Neuronal stem cell (in vitro differentiated cells): ENCODE results near the gene ATAD3C.

Experiments used
- DNase-seq: peaks from one replicate; pipeline ENCODE4 v3.0.0-alpha.2; 2013; ENCODE audit warnings: low spot score
- H2AFZ ChIP-seq: one replicate; pipeline ENCODE4 v1.6.1; 2013; ENCODE audit warnings: mild to moderate bottlenecking, low read length, inconsistent platforms
- H2AK5ac ChIP-seq: 2 replicates; pipeline ENCODE4 v1.6.1; 2013; ENCODE audit warnings: low read depth, mild to moderate bottlenecking, inconsistent platforms, low read length, moderate library complexity, mixed read lengths
- H2BK120ac ChIP-seq: 2 replicates; pipeline ENCODE4 v1.6.1; 2013; ENCODE audit warnings: low read depth, mild to moderate bottlenecking, inconsistent platforms, low read length, moderate library complexity, mixed read lengths
- H2BK12ac ChIP-seq: one replicate; pipeline ENCODE4 v1.6.1; 2013; ENCODE audit warnings: low read length, inconsistent platforms
- H2BK15ac ChIP-seq: 2 replicates; pipeline ENCODE4 v1.6.1; 2013; ENCODE audit warnings: mild to moderate bottlenecking, low read length, inconsistent platforms, mixed read lengths
- H2BK5ac ChIP-seq: one replicate; pipeline ENCODE4 v1.6.1; 2013; ENCODE audit warnings: inconsistent platforms, mild to moderate bottlenecking, low read length, moderate library complexity
- H3K14ac ChIP-seq: one replicate; pipeline ENCODE4 v1.6.1; 2013; ENCODE audit warnings: low read length, inconsistent platforms
- H3K18ac ChIP-seq: 2 replicates; pipeline ENCODE4 v1.6.1; 2013; ENCODE audit warnings: low read length, inconsistent platforms
- H3K23ac ChIP-seq: 2 replicates; pipeline ENCODE4 v1.6.1; 2013; ENCODE audit warnings: low read depth, mild to moderate bottlenecking, mixed read lengths, low read length, inconsistent platforms; ENCODE audit not compliant: poor library complexity
- H3K27ac ChIP-seq: replicated peaks from 3 replicates; pipeline ENCODE4 v1.5.1; 2013; ENCODE audit warnings: low read length, inconsistent platforms
- H3K27me3 ChIP-seq, 3 experiments: 2 replicates each; pipeline ENCODE4 v1.6.1; 2013; ENCODE audit warnings: low read length in 3 of 3, mild to moderate bottlenecking in 2 of 3, inconsistent platforms in 1 of 3, low read depth in 1 of 3, mixed read lengths in 1 of 3, moderate library complexity in 1 of 3; ENCODE audit not compliant: control insufficient read depth in 3 of 3, insufficient read depth in 3 of 3
- H3K36me3 ChIP-seq, 2 donors: replicated peaks in 1 of 2; 2 replicates each; pipeline ENCODE4 v1.6.1; 2013; ENCODE audit warnings: low read length in 2 of 2; ENCODE audit not compliant: control insufficient read depth in 2 of 2, insufficient read depth in 2 of 2
- H3K4ac ChIP-seq: 2 replicates; pipeline ENCODE4 v1.6.1; 2013; ENCODE audit warnings: inconsistent platforms, mild to moderate bottlenecking, low read length, moderate library complexity
- H3K4me1 ChIP-seq, 2 donors: 1 replicate in 1 of 2; 2 replicates in 1 of 2; pipeline ENCODE4 v1.6.1; 2013; ENCODE audit warnings: low read length in 2 of 2, low read depth in 1 of 2; ENCODE audit not compliant: control insufficient read depth in 2 of 2, insufficient read depth in 1 of 2
- H3K4me2 ChIP-seq: one replicate; pipeline ENCODE4 v1.6.1; 2013; ENCODE audit warnings: mild to moderate bottlenecking, low read length, inconsistent platforms; ENCODE audit not compliant: insufficient read depth, poor library complexity, severe bottlenecking
- H3K4me3 ChIP-seq, 2 donors: 2 replicates each; pipeline ENCODE4 v1.5.1; 2013; ENCODE audit warnings: low read length in 2 of 2, mild to moderate bottlenecking in 2 of 2, inconsistent platforms in 1 of 2, moderate library complexity in 1 of 2
- H3K79me1 ChIP-seq: one replicate; pipeline ENCODE4 v1.6.1; 2013; ENCODE audit warnings: low read depth, mild to moderate bottlenecking, inconsistent platforms, low read length, moderate library complexity
- H3K9ac ChIP-seq: one replicate; pipeline ENCODE4 v1.6.1; 2013; ENCODE audit warnings: mild to moderate bottlenecking, low read depth, low read length, inconsistent platforms; ENCODE audit not compliant: poor library complexity
- H3K9me3 ChIP-seq, 2 donors: replicated peaks in 1 of 2; 2 replicates each; pipeline versions ENCODE3 to v1.6.1; 2013; ENCODE audit warnings: low read length in 2 of 2, mild to moderate bottlenecking in 2 of 2, inconsistent platforms in 1 of 2, low read depth in 1 of 2, mixed read lengths in 1 of 2, moderate library complexity in 1 of 2; ENCODE audit not compliant: control insufficient read depth in 2 of 2, insufficient read depth in 1 of 2
- H4K8ac ChIP-seq: one replicate; pipeline ENCODE4 v1.6.1; 2013; ENCODE audit warnings: low read depth, mild to moderate bottlenecking, inconsistent platforms, low read length, moderate library complexity
- H4K91ac ChIP-seq: one replicate; pipeline ENCODE4 v1.6.1; 2013; ENCODE audit warnings: low read length, low read depth, mild to moderate bottlenecking, inconsistent platforms; ENCODE audit not compliant: poor library complexity
- WGBS, 2 donors: extraction: QIAGEN DNeasy Blood & Tissue Kit; methylation state at CpG; one replicate each; pipeline ENCODE4 v1.1.7; 2013; ENCODE audit warnings: missing lambda C conversion rate in 2 of 2, mixed read lengths in 1 of 2; ENCODE audit not compliant: insufficient read length in 2 of 2, insufficient replicate concordance in 1 of 2; ENCODE audit errors: extremely low coverage in 2 of 2; 5-methylcytosine and 5-hydroxymethylcytosine counted together

Gene ATAD3C

DNA sequence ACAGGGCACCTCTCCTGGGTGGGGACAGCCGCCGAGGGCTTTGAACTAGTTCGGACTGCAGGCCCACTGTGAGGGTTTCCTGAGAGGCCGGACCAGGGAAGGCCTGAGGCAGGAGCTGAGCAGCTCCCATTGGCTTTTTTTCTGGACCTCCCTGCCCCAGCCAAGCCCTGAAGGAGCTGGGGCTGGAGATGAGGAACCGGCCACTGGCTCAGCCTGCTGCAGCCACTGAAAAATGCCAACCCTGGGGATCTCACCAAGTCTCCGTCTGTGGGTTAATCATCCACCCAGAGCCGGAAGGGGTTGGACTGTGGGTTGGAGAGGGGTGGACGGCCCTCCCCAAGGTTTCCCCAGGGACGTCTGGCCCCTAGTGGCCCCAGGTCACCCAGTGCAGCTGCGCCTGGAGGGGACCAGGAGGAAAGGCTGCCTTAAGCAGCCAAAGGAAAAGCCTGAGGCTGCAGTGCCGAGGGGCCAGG is 11.5 kb upstream of the ATAD3C start:
- no peak overlapping the region for H2BK120ac ChIP-seq
- no CpG with 5 or more reads among the region's 11 CpGs for WGBS, 2 donors
- H3K27ac ChIP-seq, result no peak overlapping the region

DNA sequence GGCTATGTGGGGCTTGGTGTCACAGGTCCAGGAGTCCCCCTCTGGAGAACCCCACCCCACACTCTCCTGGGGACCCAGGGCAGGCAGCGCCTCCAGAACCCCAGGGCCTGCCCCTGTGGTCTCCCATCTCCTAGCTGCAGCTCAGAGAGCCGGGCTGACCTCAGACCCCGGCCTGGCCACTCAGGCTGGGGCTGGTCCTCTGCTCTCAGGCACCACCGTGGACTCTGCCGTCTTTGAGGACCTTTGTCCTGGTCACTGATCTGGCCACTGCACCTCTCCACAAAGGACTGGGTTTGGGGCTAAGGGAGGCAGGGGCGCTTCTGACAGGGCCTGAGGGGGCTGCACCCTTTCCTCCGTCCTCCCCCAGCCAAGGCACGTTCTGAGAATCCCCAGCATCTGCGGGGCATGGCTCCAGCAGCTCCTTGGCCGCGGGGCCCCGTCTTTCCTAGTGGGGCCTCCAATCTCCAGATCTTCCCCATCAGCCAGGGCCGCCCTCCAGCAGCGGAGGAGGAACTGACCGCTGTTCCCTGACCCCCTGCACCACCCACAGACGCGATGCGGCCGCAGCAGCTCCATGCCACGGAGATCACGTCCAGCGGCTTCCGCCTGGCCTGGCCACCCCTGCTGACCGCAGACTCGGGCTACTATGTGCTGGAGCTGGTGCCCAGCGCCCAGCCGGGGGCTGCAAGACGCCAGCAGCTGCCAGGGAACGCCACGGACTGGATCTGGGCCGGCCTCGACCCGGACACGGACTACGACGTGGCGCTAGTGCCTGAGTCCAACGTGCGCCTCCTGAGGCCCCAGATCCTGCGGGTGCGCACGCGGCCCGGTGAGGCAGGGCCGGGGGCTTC is 10.7 kb upstream of the ATAD3C start:
- no peak overlapping the region for H3K4me2 ChIP-seq
- H3K9me3 ChIP-seq, result no peaks in the 10 kb centered on the region
- peak overlapping the region; percentile 56 for H2AK5ac ChIP-seq
- no peak overlapping the region for H2BK120ac ChIP-seq
- H4K8ac ChIP-seq, result no peak overlapping the region
- no peak overlapping the region for H3K27ac ChIP-seq
- H3K18ac ChIP-seq, result no peak overlapping the region
- H3K23ac ChIP-seq, result no peak overlapping the region
- H3K14ac ChIP-seq, result no peak overlapping the region
- H3K36me3 ChIP-seq, result no peaks in the 10 kb centered on the region
- H2BK15ac ChIP-seq, result no peak overlapping the region
- H3K4ac ChIP-seq, result no peak overlapping the region
- H3K27me3 ChIP-seq, result peaks cover 0 to 20% (median 5%) of the 10 kb centered on the region in 3 experiments
- peaks cover 4% of the 10 kb centered on the region for H3K79me1 ChIP-seq
- no peak for DNase-seq
- no peak overlapping the region for H4K91ac ChIP-seq
- no peak overlapping the region for H3K9ac ChIP-seq
- peaks cover 23 to 45% of the 10 kb centered on the region in 2 donors for H3K4me1 ChIP-seq
- no peak overlapping the region for H2BK12ac ChIP-seq
- no peak overlapping the region for H3K4me3 ChIP-seq
- peak overlapping the region; percentile 11 for H2AFZ ChIP-seq
- WGBS, 2 donors, result no CpG with 5 or more reads among the region's 45 CpGs
- H2BK5ac ChIP-seq, result peak overlapping the region; percentile 90

More for the DNA sequence above, 11.5 kb upstream of the ATAD3C start:
- Histone ChIP-seq H3K23ac (no peak overlapping the region), H3K4me2 (no peak overlapping the region), H3K27me3 (peaks cover 0 to 20% (median 5%) of the 10 kb centered on the region in 3 experiments), H3K4ac (no peak overlapping the region), H4K8ac (no peak overlapping the region), H2BK12ac (no peak overlapping the region), H3K14ac (peak overlapping the region; percentile 38), H3K18ac (no peak overlapping the region), H3K4me1 (peaks cover 28 to 50% of the 10 kb centered on the region in 2 donors), H3K4me3 (no peak overlapping the region), H4K91ac (no peak overlapping the region), H2AFZ (peak overlapping the region; percentile 29), H3K9me3 (no peaks in the 10 kb centered on the region), H3K36me3 (no peaks in the 10 kb centered on the region), H3K79me1 (peaks cover 4% of the 10 kb centered on the region), H2BK5ac (no peak overlapping the region), H3K9ac (no peak overlapping the region), H2AK5ac (peak overlapping the region; percentile 100), H2BK15ac (peak overlapping the region; percentile 75)
- no peak for DNase-seq

- no peak overlapping the region for H3K18ac ChIP-seq
- DNase-seq, result no peak
- H3K27ac ChIP-seq, result no peak overlapping the region
- H3K27me3 ChIP-seq, result peaks cover 0 to 19% (median 5%) of the 10 kb centered on the region in 3 experiments
- peak overlapping the region; percentile 44 for H3K9ac ChIP-seq
- H2AFZ ChIP-seq, result no peak overlapping the region
- H2BK12ac ChIP-seq, result no peak overlapping the region
- H3K36me3 ChIP-seq, result no peaks in the 10 kb centered on the region
- peak overlapping the region; percentile 96 for H2BK15ac ChIP-seq
- no peak overlapping the region for H4K91ac ChIP-seq
- peak overlapping the region; percentile 3 for H2BK5ac ChIP-seq
- peak overlapping the region; percentile 73 for H3K23ac ChIP-seq
- H2AK5ac ChIP-seq, result peak overlapping the region; percentile 96
- H3K14ac ChIP-seq, result no peak overlapping the region
- WGBS, 2 donors, result no CpG with 5 or more reads among the region's 82 CpGs
- no peaks in the 10 kb centered on the region for H3K9me3 ChIP-seq
- no peak overlapping the region for H3K4me3 ChIP-seq
- H3K4me2 ChIP-seq, result no peak overlapping the region
- peaks cover 4% of the 10 kb centered on the region for H3K79me1 ChIP-seq
- H4K8ac ChIP-seq, result no peak overlapping the region
- peak overlapping the region; percentile 69 for H2BK120ac ChIP-seq
- no peak overlapping the region for H3K4ac ChIP-seq
- H3K4me1 ChIP-seq, result peaks cover 14 to 35% of the 10 kb centered on the region in 2 donors
Observed at GRCh38 chr1:1439546-1440261, 9.8 kb upstream of the ATAD3C start.
